ENCODE measurements around the gene MYOC.

DNA sequence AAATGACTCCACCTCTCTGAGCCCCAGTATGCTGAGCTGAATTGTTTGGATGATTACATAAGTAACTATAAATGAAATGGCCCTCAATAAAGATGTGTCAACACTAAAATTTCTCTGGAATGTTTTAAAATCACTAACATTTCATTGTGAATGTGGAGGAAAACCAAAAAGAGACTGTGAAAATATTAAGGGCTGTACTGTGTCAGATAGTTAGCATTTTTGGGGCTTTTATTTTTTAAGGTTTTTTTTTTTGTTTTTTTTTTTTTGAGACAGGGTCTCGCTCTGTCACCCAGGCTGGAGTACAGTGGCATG, 6.3 kb downstream of the MYOC start:
- no peak for TF ChIP-seq POLR2A (IDR thresholded peaks at IDR 0.05)
- TF ChIP-seq, protein P1, sequence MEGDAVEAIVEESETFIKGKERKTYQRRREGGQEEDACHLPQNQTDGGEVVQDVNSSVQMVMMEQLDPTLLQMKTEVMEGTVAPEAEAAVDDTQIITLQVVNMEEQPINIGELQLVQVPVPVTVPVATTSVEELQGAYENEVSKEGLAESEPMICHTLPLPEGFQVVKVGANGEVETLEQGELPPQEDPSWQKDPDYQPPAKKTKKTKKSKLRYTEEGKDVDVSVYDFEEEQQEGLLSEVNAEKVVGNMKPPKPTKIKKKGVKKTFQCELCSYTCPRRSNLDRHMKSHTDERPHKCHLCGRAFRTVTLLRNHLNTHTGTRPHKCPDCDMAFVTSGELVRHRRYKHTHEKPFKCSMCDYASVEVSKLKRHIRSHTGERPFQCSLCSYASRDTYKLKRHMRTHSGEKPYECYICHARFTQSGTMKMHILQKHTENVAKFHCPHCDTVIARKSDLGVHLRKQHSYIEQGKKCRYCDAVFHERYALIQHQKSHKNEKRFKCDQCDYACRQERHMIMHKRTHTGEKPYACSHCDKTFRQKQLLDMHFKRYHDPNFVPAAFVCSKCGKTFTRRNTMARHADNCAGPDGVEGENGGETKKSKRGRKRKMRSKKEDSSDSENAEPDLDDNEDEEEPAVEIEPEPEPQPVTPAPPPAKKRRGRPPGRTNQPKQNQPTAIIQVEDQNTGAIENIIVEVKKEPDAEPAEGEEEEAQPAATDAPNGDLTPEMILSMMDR (IDR thresholded peaks at IDR 0.05): no peak
- TF ChIP-seq POLR2AphosphoS5 (IDR thresholded peaks at IDR 0.05): no peak
